GM12864 (cell line): ENCODE data around the gene SPATS2.

ENCODE experiments used
- DNase-seq: peaks from one replicate; pipeline ENCODE4 v3.0.0-alpha.2; 2011; ENCODE audit warnings: low read depth
- H3K4me3 ChIP-seq: 2 replicates; pipeline ENCODE4 v1.5.1; 2011; ENCODE audit warnings: mild to moderate bottlenecking, low read depth, low read length, control low read depth
- CTCF ChIP-seq: IDR thresholded peaks from 2 replicates; pipeline ENCODE4 v1.5.1; 2011; ENCODE audit warnings: low read depth, mild to moderate bottlenecking, moderate library complexity, low read length, control low read depth, inconsistent platforms; ENCODE audit errors: missing control alignments

SPATS2 gene

GRCh38 chr12:49557917-49558215, 190.6 kb downstream of the SPATS2 start:
- no peak for DNase-seq
- H3K4me3 ChIP-seq = no peak overlapping the region
- peak; percentile 11 for TF ChIP-seq CTCF

GRCh38 chr12:49558526-49558925, 191.3 kb downstream of the SPATS2 start:
- no peak for DNase-seq
- H3K4me3 ChIP-seq = no peak overlapping the region
- no peak for TF ChIP-seq CTCF

- no peak for TF ChIP-seq CTCF
- no peak for DNase-seq
- no peak overlapping the region for H3K4me3 ChIP-seq
Measured at GRCh38 chr12:49559011-49559675, 191.9 kb downstream of the SPATS2 start.

- no peak overlapping the region for H3K4me3 ChIP-seq
- no peak for DNase-seq
- no peak for TF ChIP-seq CTCF
Measured at GRCh38 chr12:49560695-49561094, 193.4 kb downstream of the SPATS2 start.

GRCh38 chr12:49562233-49562632, 195.0 kb downstream of the SPATS2 start:
- H3K4me3 ChIP-seq = no peak overlapping the region
- no peak for TF ChIP-seq CTCF
- no peak for DNase-seq

GRCh38 chr12:49562831-49563230, 195.6 kb downstream of the SPATS2 start:
- no peak for DNase-seq
- H3K4me3 ChIP-seq = no peak overlapping the region
- no peak for TF ChIP-seq CTCF

GRCh38 chr12:49563951-49564685, 196.9 kb downstream of the SPATS2 start:
- TF ChIP-seq CTCF = no peak
- no peak for DNase-seq
- no peak overlapping the region for H3K4me3 ChIP-seq
